Caco-2 (cell line): ENCODE measurements around the gene HLCS. TPM values are rescaled to one million over a fixed set of nuclear protein-coding genes. Genes with fewer than 3 reads are reported as not detected.

Experiments
- BruUV-seq: library from RNA; stranded (reverse); fragments of 400-500 nt; replicated peaks from 2 replicates; lab custom pipeline; 2021; lab: Mats Ljungman, UMichigan
- CTCF ChIA-PET: fragments of 300-600 bp; sonication (Branson Sonifier 250); formaldehyde crosslinking; loops from one replicate; lab custom pipeline; 2022; ENCODE audit warnings: antibody characterized with exemption; lab: Charles Lee
- POLR2A ChIA-PET: fragments of 300-600 bp; sonication (Branson Sonifier 250); formaldehyde crosslinking; loops from one replicate; lab custom pipeline; 2022; ENCODE audit warnings: antibody characterized with exemption; lab: Charles Lee
- DNase-seq, 2 experiments: peaks; one replicate each; pipeline versions ENCODE4 v3.0.0 to v3.0.0-alpha.2; 2020 to 2022
- H3K27me3 ChIP-seq: replicated peaks from 2 replicates; pipeline ENCODE4 v1.6.0; 2011; ENCODE audit warnings: low read length; ENCODE audit not compliant: control insufficient read depth, insufficient read depth
- H3K36me3 ChIP-seq: 2 replicates; pipeline ENCODE4 v1.5.1; 2011; ENCODE audit warnings: low read length; ENCODE audit not compliant: control insufficient read depth, insufficient read depth
- H3K4me1 ChIP-seq: fragments of 250-450 bp; sonication (Bioruptor Pico); 2 replicates; pipeline ENCODE4 v1.5.1; 2020; ENCODE audit warnings: mild to moderate bottlenecking
- H3K4me3 ChIP-seq: 2 replicates; pipeline ENCODE4 v1.5.1; 2011; ENCODE audit warnings: low read depth, mild to moderate bottlenecking, control low read depth, low read length
- H3K9me3 ChIP-seq: fragments of 250-450 bp; sonication (Bioruptor Pico); 2 replicates; pipeline ENCODE4 v1.5.1; 2020; ENCODE audit warnings: mild to moderate bottlenecking, moderate library complexity
- H3K27ac Mint-ChIP-seq: one replicate; pipeline ENCODE4 v1.8.0; 2022; ENCODE audit warnings: mixed read lengths; ENCODE audit not compliant: unreplicated experiment
- H3K27me3 Mint-ChIP-seq: one replicate; pipeline ENCODE4 v1.8.0; 2022; ENCODE audit warnings: mixed read lengths; ENCODE audit not compliant: insufficient read depth, unreplicated experiment
- H3K36me3 Mint-ChIP-seq: one replicate; pipeline ENCODE4 v1.8.0; 2022; ENCODE audit warnings: mild to moderate bottlenecking, mixed read lengths; ENCODE audit not compliant: insufficient read depth, unreplicated experiment
- H3K4me1 Mint-ChIP-seq: one replicate; pipeline ENCODE4 v1.8.0; 2022; ENCODE audit warnings: low read depth, mixed read lengths; ENCODE audit not compliant: unreplicated experiment
- H3K4me3 Mint-ChIP-seq: one replicate; pipeline ENCODE4 v1.8.0; 2022; ENCODE audit warnings: mild to moderate bottlenecking, moderate library complexity, mixed read lengths; ENCODE audit not compliant: unreplicated experiment
- H3K9me3 Mint-ChIP-seq: one replicate; pipeline ENCODE4 v1.8.0; 2022; ENCODE audit warnings: mixed read lengths; ENCODE audit not compliant: unreplicated experiment
- CTCF ChIP-seq, 2 experiments: fragments of 200-600 bp in 1 of 2; IDR thresholded peaks; 1 replicate in 1 of 2; 2 replicates in 1 of 2; pipeline versions ENCODE4 v1.5.1 to v1.8.0; 2011 to 2022; ENCODE audit warnings: antibody characterized with exemption in 1 of 2, control low read depth in 1 of 2, inconsistent platforms in 1 of 2, low read depth in 1 of 2, low read length in 1 of 2, mild to moderate bottlenecking in 1 of 2, moderate library complexity in 1 of 2; ENCODE audit not compliant: insufficient read depth in 1 of 2, severe bottlenecking in 1 of 2, unreplicated experiment in 1 of 2
- intact Hi-C: fragments of 100-400 bp; cut with micrococcal nuclease; formaldehyde crosslinking; loops from one replicate; pipeline ENCODE4 v1.10.0; 2022; ENCODE audit not compliant: unreplicated experiment
- total RNA-seq: library from RNA; stranded (reverse); gene quantifications from 2 replicates; pipeline ENCODE4 v1.2.3, GENCODE V29; 2022

The HLCS gene
- total RNA-seq, 1 experiment from 2014 or later = 26.2 TPM

GRCh38 chr21:36768496-36768895 lies 198.0 kb downstream of the HLCS start:
- H3K27me3 ChIP-seq = no peaks in the 10 kb centered on the region
- ChIA-PET CTCF (no interaction called here), POLR2A (no interaction called here)
- DNase-seq = no peak
- Mint-ChIP-seq H3K27me3 (no peaks in the 10 kb centered on the region), H3K27ac (no peak overlapping the region), H3K4me1 (peaks cover 6% of the 10 kb centered on the region), H3K9me3 (no peaks in the 10 kb centered on the region), H3K4me3 (no peak overlapping the region), H3K36me3 (peaks cover 4% of the 10 kb centered on the region)
- H3K36me3 ChIP-seq = no peaks in the 10 kb centered on the region
- no peaks in the 10 kb centered on the region for H3K9me3 ChIP-seq
- H3K4me1 ChIP-seq = no peaks in the 10 kb centered on the region
- intact Hi-C loops = no loop called here
- TF ChIP-seq CTCF (IDR thresholded peaks at IDR 0.05; ENCODE audit: insufficient read depth in 1 of 2, low read depth in 1 of 2, low read length in 1 of 2, severe bottlenecking in 1 of 2, unreplicated experiment in 1 of 2) = no peak
- no peak overlapping the region for H3K4me3 ChIP-seq
- no TSS peak for BruUV-seq

GRCh38 chr21:36767096-36767495 lies 199.4 kb downstream of the HLCS start:
- intact Hi-C loops = no loop called here
- H3K9me3 ChIP-seq = no peaks in the 10 kb centered on the region
- POLR2A ChIA-PET = no interaction called here
- no peaks in the 10 kb centered on the region for H3K36me3 ChIP-seq
- Mint-ChIP-seq H3K27me3 (no peaks in the 10 kb centered on the region), H3K27ac (no peak overlapping the region), H3K4me3 (no peak overlapping the region), H3K9me3 (no peaks in the 10 kb centered on the region), H3K36me3 (peaks cover 6% of the 10 kb centered on the region), H3K4me1 (peaks cover 6% of the 10 kb centered on the region)
- TF ChIP-seq CTCF (IDR thresholded peaks at IDR 0.05; ENCODE audit: insufficient read depth in 1 of 2, low read depth in 1 of 2, low read length in 1 of 2, severe bottlenecking in 1 of 2, unreplicated experiment in 1 of 2) = no peak
- H3K27me3 ChIP-seq = no peaks in the 10 kb centered on the region
- H3K4me3 ChIP-seq = no peak overlapping the region
- H3K4me1 ChIP-seq = no peaks in the 10 kb centered on the region
- DNase-seq = no peak
- BruUV-seq = no TSS peak
- CTCF ChIA-PET = no interaction called here

GRCh38 chr21:36766511-36766910 lies 200.0 kb downstream of the HLCS start:
- Histone ChIP-seq H3K36me3 (no peaks in the 10 kb centered on the region), H3K9me3 (no peaks in the 10 kb centered on the region), H3K4me3 (no peak overlapping the region), H3K4me1 (no peaks in the 10 kb centered on the region), H3K27me3 (no peaks in the 10 kb centered on the region)
- Mint-ChIP-seq H3K27me3 (no peaks in the 10 kb centered on the region), H3K36me3 (peaks cover 6% of the 10 kb centered on the region), H3K4me3 (no peak overlapping the region), H3K9me3 (no peaks in the 10 kb centered on the region), H3K4me1 (peaks cover 6% of the 10 kb centered on the region), H3K27ac (no peak overlapping the region)
- intact Hi-C loops = no loop called here
- ChIA-PET CTCF (no interaction called here), POLR2A (no interaction called here)
- BruUV-seq = no TSS peak
- no peak for DNase-seq
- no peak for TF ChIP-seq CTCF (IDR thresholded peaks at IDR 0.05; ENCODE audit: insufficient read depth in 1 of 2, low read depth in 1 of 2, low read length in 1 of 2, severe bottlenecking in 1 of 2, unreplicated experiment in 1 of 2)
